IPS-18a (cell line): Measurements from ENCODE around the gene LHX6.

ENCODE experiments used
- H3K27ac ChIP-seq: one replicate; pipeline ENCODE4 v1.5.1; 2013; ENCODE audit warnings: low read length
- H3K27me3 ChIP-seq: one replicate; pipeline ENCODE4 v1.6.1; 2013; ENCODE audit warnings: mild to moderate bottlenecking, low read length; ENCODE audit not compliant: control insufficient read depth, insufficient read depth
- H3K36me3 ChIP-seq: one replicate; pipeline ENCODE4 v1.6.1; 2013; ENCODE audit warnings: low read depth, low read length; ENCODE audit not compliant: control insufficient read depth
- H3K4me1 ChIP-seq: one replicate; pipeline ENCODE4 v1.6.1; 2013; ENCODE audit warnings: low read depth, low read length; ENCODE audit not compliant: control insufficient read depth
- H3K4me3 ChIP-seq: one replicate; pipeline ENCODE4 v1.5.1; 2013; ENCODE audit warnings: low read length
- H3K9ac ChIP-seq: one replicate; pipeline ENCODE4 v1.6.1; 2013; ENCODE audit warnings: mild to moderate bottlenecking, low read length, moderate library complexity
- H3K9me3 ChIP-seq: one replicate; pipeline ENCODE4 v1.6.1; 2013; ENCODE audit warnings: low read depth, low read length; ENCODE audit not compliant: control insufficient read depth

The LHX6 gene

DNA sequence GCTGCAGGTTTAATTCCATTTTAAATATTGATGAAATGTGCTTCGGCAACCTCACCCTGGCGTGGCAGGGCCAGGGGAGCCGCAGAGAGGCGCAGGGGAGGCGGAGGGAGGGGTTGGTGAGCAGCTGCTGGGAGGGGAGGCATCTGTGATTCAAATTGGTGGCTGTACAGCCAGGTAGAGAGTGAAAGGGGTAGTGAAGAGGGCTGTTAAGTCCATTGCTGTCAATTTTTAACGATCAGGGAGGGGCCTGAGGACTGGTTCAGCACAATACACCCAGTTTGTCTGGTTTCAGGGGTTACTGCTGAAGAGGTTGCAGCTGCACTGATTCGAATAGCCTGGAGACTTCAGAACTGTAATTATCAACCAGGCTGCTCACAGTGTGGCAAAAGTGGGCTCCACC lies 31.3 kb downstream of the LHX6 start:
- Histone ChIP-seq H3K9me3 (no peaks in the 10 kb centered on the region), H3K36me3 (no peaks in the 10 kb centered on the region), H3K4me1 (no peaks in the 10 kb centered on the region), H3K9ac (no peak overlapping the region), H3K4me3 (no peak overlapping the region), H3K27me3 (no peaks in the 10 kb centered on the region), H3K27ac (no peak overlapping the region)

DNA sequence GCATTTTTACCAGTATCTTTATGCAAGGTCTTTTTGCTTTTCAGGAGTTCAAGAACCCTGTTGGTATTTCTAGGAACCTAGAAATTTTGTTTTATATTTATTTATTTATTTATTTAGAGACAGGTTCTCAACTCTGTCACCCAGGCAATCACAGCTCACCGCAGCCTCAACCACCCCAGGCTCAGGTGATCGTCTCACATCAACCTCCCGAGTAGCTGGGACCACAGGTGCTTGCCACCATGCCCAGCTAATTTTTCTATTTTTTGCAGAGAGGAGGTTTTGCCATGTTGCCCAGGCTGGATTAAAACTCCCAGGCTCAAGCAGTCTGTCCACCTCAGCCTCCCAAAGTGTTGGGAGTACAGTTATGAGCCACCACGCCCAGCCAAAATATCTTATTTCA lies 32.9 kb downstream of the LHX6 start:
- Histone ChIP-seq H3K27ac (no peak overlapping the region), H3K4me1 (no peaks in the 10 kb centered on the region), H3K36me3 (no peaks in the 10 kb centered on the region), H3K9ac (no peak overlapping the region), H3K4me3 (no peak overlapping the region), H3K9me3 (no peaks in the 10 kb centered on the region), H3K27me3 (no peaks in the 10 kb centered on the region)

DNA sequence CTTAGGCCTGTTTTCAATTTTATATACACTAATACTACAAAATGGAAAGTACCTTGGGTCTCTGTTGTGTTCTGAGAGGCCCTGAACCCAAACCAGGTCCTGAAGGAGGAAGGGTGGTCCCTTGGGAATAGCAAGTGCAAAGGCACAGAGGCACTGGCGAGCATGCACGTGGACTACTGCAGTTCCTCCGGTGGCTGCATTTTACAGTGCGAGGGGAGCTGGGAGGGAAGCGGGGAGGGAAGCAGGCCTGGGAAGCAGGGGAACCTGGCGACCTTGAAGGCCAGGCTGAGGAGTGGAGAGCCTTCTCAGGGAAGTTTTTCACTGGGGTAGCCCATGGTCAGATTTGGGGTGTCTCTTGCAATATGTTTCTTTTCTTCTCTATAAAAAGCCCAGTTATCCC lies 35.1 kb downstream of the LHX6 start:
- H3K4me1 ChIP-seq: no peaks in the 10 kb centered on the region
- no peak overlapping the region for H3K9ac ChIP-seq
- H3K9me3 ChIP-seq: no peaks in the 10 kb centered on the region
- H3K27me3 ChIP-seq: no peaks in the 10 kb centered on the region
- H3K4me3 ChIP-seq: no peak overlapping the region
- no peak overlapping the region for H3K27ac ChIP-seq
- H3K36me3 ChIP-seq: no peaks in the 10 kb centered on the region

DNA sequence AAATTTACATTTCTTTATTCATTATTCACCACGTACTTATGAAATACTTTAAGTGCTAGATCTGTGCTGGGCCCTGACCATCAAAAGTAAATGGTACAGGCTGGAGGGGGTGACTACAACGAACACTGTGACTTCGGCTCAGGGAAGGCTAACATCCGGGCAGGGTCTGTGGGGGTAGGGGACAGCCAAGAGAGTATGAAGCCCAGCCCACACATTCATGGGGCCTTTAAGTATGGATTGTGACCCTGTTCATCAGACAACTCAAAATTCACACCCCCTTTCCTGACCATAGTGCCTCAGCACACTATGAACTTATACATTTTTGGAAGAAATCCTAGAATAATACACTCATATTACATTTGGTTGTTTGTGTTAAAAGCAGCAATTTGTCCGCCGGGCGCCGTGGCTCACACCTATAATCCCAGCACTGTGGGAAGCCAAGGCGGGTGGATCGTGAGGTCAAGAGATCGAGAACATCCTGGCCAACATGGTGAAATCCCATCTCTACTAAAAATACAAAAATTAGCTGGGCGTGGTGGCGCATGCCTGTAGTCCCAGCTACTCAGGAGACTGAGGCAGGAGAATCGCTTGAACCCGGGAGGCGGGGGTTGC lies 35.7 kb downstream of the LHX6 start:
- H3K4me1 ChIP-seq: no peaks in the 10 kb centered on the region

DNA sequence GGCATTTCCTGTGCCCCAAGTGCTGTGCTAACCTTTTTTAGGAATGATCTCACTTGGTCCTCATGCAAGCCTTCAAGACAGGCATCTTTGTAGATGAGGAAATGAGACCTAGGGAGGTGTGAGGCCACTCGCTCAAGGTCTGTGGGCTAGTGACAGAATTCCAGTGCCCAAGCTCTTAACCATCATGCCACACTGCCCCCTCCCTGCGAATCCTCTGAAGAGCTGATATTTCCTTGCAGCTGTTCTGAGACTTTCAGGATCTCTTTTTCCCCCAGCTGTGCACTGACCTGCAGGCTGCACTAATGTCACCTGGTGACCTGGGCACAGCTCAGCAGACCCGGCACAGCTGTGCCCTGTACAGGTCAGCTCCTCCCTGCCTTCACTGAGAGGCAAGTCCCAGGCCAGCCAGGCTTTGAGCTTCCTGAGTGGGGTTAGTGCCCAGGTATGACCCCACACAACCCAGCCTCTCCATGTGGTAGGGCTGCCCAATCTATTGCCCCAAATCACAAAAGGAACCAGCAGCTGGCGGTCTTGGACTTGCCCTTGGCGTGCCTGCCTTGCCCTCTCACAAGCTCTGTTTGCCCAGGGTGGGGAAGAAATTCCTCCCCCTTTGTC lies 36.4 kb downstream of the LHX6 start:
- H3K9ac ChIP-seq: no peak overlapping the region
- no peaks in the 10 kb centered on the region for H3K27me3 ChIP-seq
- no peak overlapping the region for H3K27ac ChIP-seq
- H3K9me3 ChIP-seq: no peaks in the 10 kb centered on the region
- no peak overlapping the region for H3K4me3 ChIP-seq
- H3K4me1 ChIP-seq: no peaks in the 10 kb centered on the region
- H3K36me3 ChIP-seq: no peaks in the 10 kb centered on the region

More for the DNA sequence above, 35.7 kb downstream of the LHX6 start:
- H3K9me3 ChIP-seq: no peaks in the 10 kb centered on the region
- no peaks in the 10 kb centered on the region for H3K27me3 ChIP-seq
- H3K9ac ChIP-seq: no peak overlapping the region
- no peaks in the 10 kb centered on the region for H3K36me3 ChIP-seq
- no peak overlapping the region for H3K27ac ChIP-seq
- H3K4me3 ChIP-seq: no peak overlapping the region

DNA sequence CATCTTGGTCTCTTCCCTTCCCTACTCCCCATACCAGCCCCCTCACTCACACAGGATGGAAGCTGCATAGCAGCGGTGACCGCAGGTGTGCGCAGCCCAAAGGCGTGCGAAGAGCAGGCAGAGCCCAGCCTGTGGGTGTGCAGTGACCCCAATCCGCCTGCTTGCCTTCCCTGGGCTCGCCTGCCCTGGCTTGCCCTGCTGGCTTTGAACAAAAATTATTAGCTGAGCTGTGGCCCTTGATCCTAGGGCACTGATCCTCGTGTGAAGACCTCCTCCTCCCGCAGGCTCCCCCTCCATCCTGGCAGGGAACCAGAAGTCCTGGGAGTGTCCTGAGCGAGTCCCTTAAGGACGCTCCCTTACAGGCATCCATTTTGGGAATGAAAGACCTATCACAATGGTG lies 37.2 kb downstream of the LHX6 start:
- no peaks in the 10 kb centered on the region for H3K4me1 ChIP-seq
- H3K9me3 ChIP-seq: no peaks in the 10 kb centered on the region
- no peak overlapping the region for H3K4me3 ChIP-seq
- no peaks in the 10 kb centered on the region for H3K27me3 ChIP-seq
- no peaks in the 10 kb centered on the region for H3K36me3 ChIP-seq
- no peak overlapping the region for H3K9ac ChIP-seq
- H3K27ac ChIP-seq: no peak overlapping the region

DNA sequence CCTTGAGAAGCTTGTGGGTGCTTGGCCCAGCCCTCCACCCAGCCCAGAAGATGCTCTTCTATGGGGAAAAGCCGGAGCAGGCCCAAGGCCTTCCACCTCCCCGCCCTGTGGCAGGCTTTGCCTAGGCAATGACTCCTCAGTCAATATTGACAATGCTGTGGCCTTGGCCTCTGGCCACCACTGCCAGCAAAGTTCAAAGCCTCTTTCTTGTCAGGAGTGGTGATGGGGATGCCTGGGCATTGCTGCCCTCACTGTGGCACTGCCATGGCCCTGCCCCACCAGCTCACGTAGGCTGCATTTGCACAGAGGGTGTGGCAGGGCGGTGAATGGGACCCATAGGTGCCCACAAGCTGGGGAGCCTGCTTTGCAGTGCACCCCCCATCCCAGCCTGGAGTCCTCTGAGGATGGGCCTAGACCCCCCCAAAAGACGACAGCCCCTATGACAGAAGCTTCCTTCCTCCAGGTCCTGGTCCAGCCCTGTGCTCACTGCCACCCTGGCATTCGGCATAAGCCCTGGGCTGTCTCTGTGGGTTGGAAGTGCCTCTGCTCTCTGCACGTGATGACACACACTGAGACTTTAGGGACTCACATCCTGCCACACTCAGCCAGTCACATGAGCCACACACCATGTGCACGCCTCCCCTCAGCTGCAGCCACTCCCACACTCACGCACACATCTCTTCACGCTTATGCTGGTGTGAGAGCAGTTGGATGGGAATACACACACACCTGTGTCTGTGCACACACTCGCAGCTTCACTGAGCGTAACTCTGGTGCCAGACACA lies 38.0 kb downstream of the LHX6 start:
- H3K9ac ChIP-seq: no peak overlapping the region
- H3K4me1 ChIP-seq: no peaks in the 10 kb centered on the region
- no peaks in the 10 kb centered on the region for H3K27me3 ChIP-seq
- H3K36me3 ChIP-seq: no peaks in the 10 kb centered on the region
- no peak overlapping the region for H3K27ac ChIP-seq
- no peaks in the 10 kb centered on the region for H3K9me3 ChIP-seq
- no peak overlapping the region for H3K4me3 ChIP-seq

DNA sequence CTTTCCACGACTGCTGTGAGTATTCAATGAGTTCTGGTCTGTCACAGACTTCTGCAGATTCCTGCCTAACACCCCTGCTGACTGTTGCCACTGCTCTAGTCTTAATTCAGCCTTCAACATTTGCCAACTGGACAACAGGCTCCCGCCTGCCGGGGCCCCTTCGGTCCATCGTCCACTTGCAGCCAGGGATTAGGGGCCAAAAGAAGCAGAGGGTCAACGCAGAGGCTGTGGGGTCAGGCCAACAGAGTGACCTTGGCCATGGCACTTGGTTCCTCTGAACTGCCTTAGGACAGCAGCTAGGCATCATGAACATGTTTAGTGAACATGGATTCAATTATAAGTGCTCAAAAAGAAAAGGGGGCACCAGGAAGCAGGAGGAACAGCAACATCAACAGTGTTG lies 40.4 kb downstream of the LHX6 start:
- Histone ChIP-seq H3K4me3 (no peak overlapping the region), H3K27me3 (no peaks in the 10 kb centered on the region), H3K9me3 (no peaks in the 10 kb centered on the region), H3K4me1 (no peaks in the 10 kb centered on the region), H3K27ac (no peak overlapping the region), H3K36me3 (no peaks in the 10 kb centered on the region), H3K9ac (no peak overlapping the region)

DNA sequence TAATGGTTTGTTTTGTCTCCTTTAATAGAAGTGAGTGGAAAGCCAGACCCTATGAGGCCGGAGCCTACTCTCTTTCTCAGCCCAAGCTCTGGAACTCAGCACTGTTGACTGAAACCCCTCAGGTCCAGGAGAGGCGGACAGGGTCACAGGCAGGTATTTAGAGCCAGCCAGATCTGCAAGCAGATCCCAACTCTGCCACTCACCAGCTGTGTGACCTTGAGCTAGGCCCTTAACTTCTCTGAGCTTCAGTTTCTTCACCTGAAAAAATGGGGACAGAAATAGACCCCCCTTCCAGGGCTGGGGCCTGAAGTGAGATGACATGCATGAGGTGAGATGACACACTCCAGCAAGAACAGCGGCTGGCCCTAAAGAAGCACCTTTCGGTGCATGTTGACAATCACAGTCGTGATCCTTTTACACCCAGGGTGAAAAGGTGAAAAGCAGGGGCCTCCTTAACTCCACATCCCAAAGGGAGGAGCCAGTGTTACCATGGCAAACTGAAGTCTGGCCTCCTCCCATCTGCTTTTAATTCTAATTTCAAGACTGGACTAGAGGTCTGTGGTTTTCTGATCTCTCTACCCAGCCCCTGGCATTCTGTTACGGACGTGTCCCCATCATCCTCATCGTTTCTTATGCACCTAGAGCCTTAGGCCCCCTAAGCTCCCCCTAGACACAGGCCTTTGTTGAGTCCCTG lies 41.8 kb downstream of the LHX6 start:
- H3K9me3 ChIP-seq: no peaks in the 10 kb centered on the region
- no peaks in the 10 kb centered on the region for H3K36me3 ChIP-seq
- H3K27ac ChIP-seq: no peak overlapping the region
- no peak overlapping the region for H3K4me3 ChIP-seq
- H3K27me3 ChIP-seq: no peaks in the 10 kb centered on the region
- H3K4me1 ChIP-seq: no peaks in the 10 kb centered on the region
- no peak overlapping the region for H3K9ac ChIP-seq

DNA sequence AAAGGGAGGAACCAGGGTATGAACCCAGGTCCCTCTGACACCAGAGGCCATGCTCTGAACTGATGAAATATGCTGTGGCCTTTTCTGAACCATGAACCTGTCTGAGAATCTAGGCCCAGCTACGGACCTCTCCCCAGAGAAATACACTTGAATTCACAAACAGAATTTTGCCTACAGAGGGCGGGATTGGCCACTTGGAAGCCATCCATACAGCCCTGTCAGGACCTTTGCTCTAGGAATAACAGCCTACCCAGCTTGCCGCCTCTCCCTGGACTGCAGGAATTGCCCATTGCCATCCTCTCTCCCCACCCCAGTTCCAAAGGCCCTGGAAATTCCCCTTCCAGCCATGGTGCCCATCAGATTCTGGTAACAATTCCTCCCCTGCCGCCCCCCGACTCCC lies 42.5 kb downstream of the LHX6 start:
- Histone ChIP-seq H3K4me1 (no peaks in the 10 kb centered on the region), H3K36me3 (no peaks in the 10 kb centered on the region), H3K9me3 (no peaks in the 10 kb centered on the region)

DNA sequence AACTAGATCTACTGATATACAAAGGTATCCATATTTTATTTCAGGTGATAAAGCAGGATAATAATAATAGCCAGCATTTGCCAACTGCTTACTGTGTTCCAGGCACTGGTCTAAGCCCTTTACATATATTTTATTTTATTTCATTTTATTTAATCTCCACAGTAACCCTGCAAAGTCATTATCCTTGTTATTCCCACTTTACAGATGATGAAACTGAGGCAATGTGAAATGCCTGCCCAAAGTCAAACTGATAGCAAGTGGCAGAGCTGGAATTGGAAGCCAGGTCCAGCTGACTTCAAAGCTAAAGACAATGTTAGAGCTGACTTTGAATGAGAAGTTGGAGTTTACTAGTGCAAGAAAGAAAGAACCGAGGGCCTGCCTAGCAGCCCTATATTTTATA lies 44.2 kb downstream of the LHX6 start:
- no peaks in the 10 kb centered on the region for H3K27me3 ChIP-seq
- no peak overlapping the region for H3K27ac ChIP-seq
- no peaks in the 10 kb centered on the region for H3K36me3 ChIP-seq
- H3K9ac ChIP-seq: no peak overlapping the region
- H3K9me3 ChIP-seq: no peaks in the 10 kb centered on the region
- H3K4me3 ChIP-seq: no peak overlapping the region
- no peaks in the 10 kb centered on the region for H3K4me1 ChIP-seq

More for the DNA sequence above, 42.5 kb downstream of the LHX6 start:
- no peak overlapping the region for H3K9ac ChIP-seq
- no peaks in the 10 kb centered on the region for H3K27me3 ChIP-seq
- H3K4me3 ChIP-seq: no peak overlapping the region
- H3K27ac ChIP-seq: no peak overlapping the region
